Fibroblast of lung (primary cell): ENCODE measurements around the gene CMTM7. TPM values are rescaled to one million over a fixed set of nuclear protein-coding genes. Genes with fewer than 3 reads are reported as not detected.

Source experiments
- DNase-seq, 2 donors: peaks; one replicate each; pipeline versions ENCODE4 v3.0.0 to v3.0.0-alpha.2; 2010; ENCODE audit warnings: low read depth in 2 of 2
- H2AFZ ChIP-seq: 2 replicates; pipeline ENCODE4 v1.5.1; 2012; ENCODE audit warnings: low read length, control low read depth, inconsistent platforms
- H3K27ac ChIP-seq: 2 replicates; pipeline ENCODE4 v1.5.1; 2011; ENCODE audit warnings: low read length, control low read depth; ENCODE audit not compliant: insufficient read depth
- H3K27me3 ChIP-seq: 2 replicates; pipeline ENCODE4 v1.5.1; 2011; ENCODE audit warnings: mild to moderate bottlenecking, low read length; ENCODE audit not compliant: control insufficient read depth, insufficient read depth
- H3K36me3 ChIP-seq: 2 replicates; pipeline ENCODE4 v1.5.1; 2011; ENCODE audit warnings: low read length; ENCODE audit not compliant: control insufficient read depth, insufficient read depth
- H3K4me1 ChIP-seq: 2 replicates; pipeline ENCODE4 v1.5.1; 2011; ENCODE audit warnings: low read length; ENCODE audit not compliant: control insufficient read depth, insufficient read depth; ENCODE audit errors: extremely low read depth
- H3K4me2 ChIP-seq: 2 replicates; pipeline ENCODE4 v1.5.1; 2011; ENCODE audit warnings: low read length, control low read depth; ENCODE audit not compliant: insufficient read depth; ENCODE audit errors: extremely low read depth
- H3K4me3 ChIP-seq, 4 experiments: fragments of 200-600 bp in 1 of 4; sonication (generic) in 1 of 4; replicated peaks in 1 of 4; 2 replicates each; pipeline ENCODE4 v1.5.1; 2011 to 2016; ENCODE audit warnings: low read length in 4 of 4, low read depth in 3 of 4, mild to moderate bottlenecking in 3 of 4, control low read depth in 2 of 4, inconsistent platforms in 1 of 4, mixed read lengths in 1 of 4; ENCODE audit not compliant: insufficient read depth in 1 of 4; ENCODE audit errors: control extremely low read depth in 1 of 4
- H3K79me2 ChIP-seq: 2 replicates; pipeline ENCODE4 v1.5.1; 2012; ENCODE audit warnings: mild to moderate bottlenecking, low read length, inconsistent platforms; ENCODE audit not compliant: control insufficient read depth, insufficient read depth
- H3K9ac ChIP-seq: 2 replicates; pipeline ENCODE4 v1.5.1; 2011; ENCODE audit warnings: mild to moderate bottlenecking, low read length, control low read depth; ENCODE audit not compliant: insufficient read depth
- H3K9me3 ChIP-seq: 2 replicates; pipeline ENCODE4 v1.5.1; 2012; ENCODE audit warnings: low read depth, low read length; ENCODE audit not compliant: control insufficient read depth, insufficient read depth
- H4K20me1 ChIP-seq: 2 replicates; pipeline ENCODE4 v1.5.1; 2011; ENCODE audit warnings: low read length; ENCODE audit not compliant: control insufficient read depth, insufficient read depth; ENCODE audit errors: extremely low read depth
- EZH2 ChIP-seq: IDR thresholded peaks from 2 replicates; pipeline ENCODE4 v1.5.1; 2012; ENCODE audit warnings: low read length, control low read depth, mild to moderate bottlenecking; ENCODE audit errors: missing control alignments
- polyA plus RNA-seq, 2 donors: library from polyadenylated mRNA; depleted of rRNA in 1 of 2; stranded (reverse) in 1 of 2; unstranded in 1 of 2; fragments of >200 nt; gene quantifications; 2 replicates each; pipeline ENCODE4 v1.2.1, GENCODE V29; 2011 to 2012; ENCODE audit warnings: missing spikeins in 1 of 2
- total RNA-seq: library from RNA; depleted of rRNA; stranded (reverse); fragments of >200 nt; gene quantifications from 2 replicates; pipeline ENCODE4 v1.2.1, GENCODE V29; 2014
- TF ChIP-seq, protein P1 (sequence below), 2 donors: IDR thresholded peaks in 1 of 2; conservative IDR thresholded peaks in 1 of 2; 1 replicate in 1 of 2; 2 replicates in 1 of 2; pipeline ENCODE4 v1.5.1; 2011 to 2012; ENCODE audit warnings: low read length in 2 of 2, control low read depth in 1 of 2, inconsistent platforms in 1 of 2, low read depth in 1 of 2, mild to moderate bottlenecking in 1 of 2

Gene CMTM7
- total and polyA plus RNA-seq, 2 donors (not counting 1 experiment from before 2014, with no cell fraction given) = 3.5 to 9.3 TPM

DNA sequence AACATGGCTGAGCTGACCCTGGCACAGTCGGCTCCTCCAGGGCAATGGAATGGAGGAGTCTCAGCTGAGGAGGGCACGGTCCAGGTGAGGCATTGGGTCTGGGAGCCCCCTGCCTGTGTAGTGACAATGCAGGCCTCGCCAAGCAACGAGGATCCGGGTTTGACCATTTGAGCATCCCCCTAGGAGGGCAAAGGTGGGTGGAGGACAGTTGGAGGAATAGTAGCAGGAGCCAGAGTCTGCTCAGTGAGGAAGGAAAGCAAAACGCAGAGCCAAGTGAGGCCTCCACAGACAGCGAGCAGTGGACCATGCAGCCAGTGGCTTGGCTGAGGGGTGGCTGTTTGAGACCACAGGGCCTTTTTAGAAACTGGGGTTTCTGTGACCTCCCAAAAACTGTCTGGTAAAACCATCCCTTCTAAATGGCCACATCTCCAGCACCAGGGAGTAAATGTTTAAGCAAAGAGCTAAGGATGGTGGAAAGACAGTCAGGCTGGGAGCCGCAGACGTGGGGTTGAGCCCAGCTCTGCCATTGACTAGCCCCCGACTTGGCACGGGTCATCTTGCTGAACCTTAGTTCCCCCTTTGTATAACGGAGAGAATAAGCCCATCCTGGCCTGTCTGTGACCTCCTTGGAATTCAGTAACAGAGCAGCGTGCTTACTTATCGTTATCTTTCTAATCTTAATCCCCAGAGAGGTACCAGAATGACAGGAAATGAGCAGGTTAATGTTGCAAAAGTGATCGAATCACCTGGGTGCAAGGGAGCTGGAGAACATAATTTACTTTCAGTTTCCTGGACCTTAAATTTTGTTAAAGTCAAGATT lies 64.2 kb downstream of the CMTM7 start:
- Histone ChIP-seq H3K4me2 (no peak overlapping the region), H3K27me3 (no peaks in the 10 kb centered on the region), H3K79me2 (no peaks in the 10 kb centered on the region), H2AFZ (no peak overlapping the region), H3K36me3 (peaks cover 2% of the 10 kb centered on the region), H4K20me1 (no peaks in the 10 kb centered on the region), H3K4me1 (no peaks in the 10 kb centered on the region), H3K9me3 (no peaks in the 10 kb centered on the region), H3K27ac (no peak overlapping the region), H3K4me3 (no peak overlapping the region), H3K9ac (no peak overlapping the region)
- no peak for TF ChIP-seq EZH2
- TF ChIP-seq, protein P1, sequence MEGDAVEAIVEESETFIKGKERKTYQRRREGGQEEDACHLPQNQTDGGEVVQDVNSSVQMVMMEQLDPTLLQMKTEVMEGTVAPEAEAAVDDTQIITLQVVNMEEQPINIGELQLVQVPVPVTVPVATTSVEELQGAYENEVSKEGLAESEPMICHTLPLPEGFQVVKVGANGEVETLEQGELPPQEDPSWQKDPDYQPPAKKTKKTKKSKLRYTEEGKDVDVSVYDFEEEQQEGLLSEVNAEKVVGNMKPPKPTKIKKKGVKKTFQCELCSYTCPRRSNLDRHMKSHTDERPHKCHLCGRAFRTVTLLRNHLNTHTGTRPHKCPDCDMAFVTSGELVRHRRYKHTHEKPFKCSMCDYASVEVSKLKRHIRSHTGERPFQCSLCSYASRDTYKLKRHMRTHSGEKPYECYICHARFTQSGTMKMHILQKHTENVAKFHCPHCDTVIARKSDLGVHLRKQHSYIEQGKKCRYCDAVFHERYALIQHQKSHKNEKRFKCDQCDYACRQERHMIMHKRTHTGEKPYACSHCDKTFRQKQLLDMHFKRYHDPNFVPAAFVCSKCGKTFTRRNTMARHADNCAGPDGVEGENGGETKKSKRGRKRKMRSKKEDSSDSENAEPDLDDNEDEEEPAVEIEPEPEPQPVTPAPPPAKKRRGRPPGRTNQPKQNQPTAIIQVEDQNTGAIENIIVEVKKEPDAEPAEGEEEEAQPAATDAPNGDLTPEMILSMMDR (conservative IDR thresholded peaks at IDR 0.05 in 1 of 2, IDR thresholded peaks at IDR 0.05 in 1 of 2; ENCODE audit: low read depth in 1 of 2, low read length in 2 of 2) = no peak
- DNase-seq = no peak

DNA sequence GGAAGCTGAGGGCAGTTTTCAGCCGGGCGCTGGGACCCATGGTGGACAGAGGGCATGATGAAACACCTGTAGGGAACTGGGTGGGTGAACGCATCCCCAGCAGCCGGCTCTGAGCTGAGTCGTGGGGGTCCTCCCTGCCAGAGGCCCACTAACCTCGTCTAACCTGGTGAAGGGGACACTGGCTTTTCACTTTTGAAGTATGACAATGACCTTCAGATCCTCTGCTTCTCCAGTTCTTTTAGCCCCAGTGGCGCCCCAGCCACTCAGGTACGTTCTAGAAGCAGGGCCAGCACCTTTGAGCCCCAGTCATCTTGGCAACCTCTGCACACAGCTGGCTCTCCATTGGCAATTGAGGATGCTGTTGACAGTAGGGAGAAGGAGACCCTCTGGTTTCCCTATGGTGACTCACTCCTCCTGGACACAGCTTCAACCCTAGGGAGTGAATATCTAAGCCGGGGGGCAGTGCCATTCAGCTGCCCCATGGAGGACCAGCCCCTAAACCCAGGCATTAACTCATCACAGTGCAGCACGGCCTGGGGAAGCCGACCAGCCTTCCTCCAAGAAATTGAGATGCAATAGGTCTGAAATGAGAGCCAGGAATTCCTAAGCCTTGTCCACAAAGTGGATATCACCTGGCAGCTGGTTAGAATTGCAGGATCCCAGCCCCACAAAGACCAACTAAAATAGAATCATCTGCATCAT lies 64.9 kb downstream of the CMTM7 start:
- Histone ChIP-seq H3K4me3 (no peak overlapping the region), H3K9ac (no peak overlapping the region), H3K9me3 (no peaks in the 10 kb centered on the region), H3K27ac (no peak overlapping the region), H3K4me1 (no peaks in the 10 kb centered on the region), H3K4me2 (no peak overlapping the region), H2AFZ (no peak overlapping the region), H4K20me1 (no peaks in the 10 kb centered on the region), H3K36me3 (peaks cover 2% of the 10 kb centered on the region), H3K79me2 (no peaks in the 10 kb centered on the region), H3K27me3 (no peaks in the 10 kb centered on the region)
- no peak for TF ChIP-seq EZH2
- TF ChIP-seq, protein P1 (conservative IDR thresholded peaks at IDR 0.05 in 1 of 2, IDR thresholded peaks at IDR 0.05 in 1 of 2; ENCODE audit: low read depth in 1 of 2, low read length in 2 of 2) = no peak
- DNase-seq = no peak

DNA sequence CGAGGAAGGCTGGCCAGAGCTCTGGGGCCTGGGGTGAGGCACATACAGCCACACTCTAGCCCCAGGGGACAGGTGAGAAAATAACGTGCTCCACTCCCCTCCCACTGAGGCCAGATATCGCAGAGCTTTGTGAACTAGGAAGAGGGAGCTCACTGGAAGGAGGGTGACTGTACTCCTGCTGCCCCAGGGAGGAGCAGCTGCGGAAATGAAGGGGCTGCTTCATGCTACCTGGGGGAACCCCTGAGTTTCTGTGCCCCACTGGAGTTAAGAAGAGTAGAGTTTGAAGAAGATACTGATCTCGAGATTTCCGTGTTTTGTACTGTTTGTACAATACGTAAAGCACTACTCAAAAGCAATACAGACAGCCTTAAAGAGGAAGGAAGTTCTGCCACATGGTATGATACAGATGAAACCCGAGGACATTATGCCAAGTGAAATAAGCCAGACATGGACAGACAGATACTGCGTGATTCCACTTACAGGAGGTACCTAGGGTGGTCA lies 66.4 kb downstream of the CMTM7 start:
- no peak overlapping the region for H3K9ac ChIP-seq
- no peak for DNase-seq
- H3K4me3 ChIP-seq = no peak overlapping the region
- no peak overlapping the region for H3K27ac ChIP-seq
- TF ChIP-seq EZH2 = no peak
- TF ChIP-seq, protein P1 (conservative IDR thresholded peaks at IDR 0.05 in 1 of 2, IDR thresholded peaks at IDR 0.05 in 1 of 2; ENCODE audit: low read depth in 1 of 2, low read length in 2 of 2) = no peak
- H3K4me2 ChIP-seq = no peak overlapping the region
- H3K27me3 ChIP-seq = no peaks in the 10 kb centered on the region
- no peaks in the 10 kb centered on the region for H3K79me2 ChIP-seq
- H3K4me1 ChIP-seq = no peaks in the 10 kb centered on the region
- H3K9me3 ChIP-seq = no peaks in the 10 kb centered on the region
- no peak overlapping the region for H2AFZ ChIP-seq
- H3K36me3 ChIP-seq = no peaks in the 10 kb centered on the region
- no peaks in the 10 kb centered on the region for H4K20me1 ChIP-seq
